ENCODE measurements around the gene ULK1. TPM values are rescaled to one million over a fixed set of nuclear protein-coding genes. Genes with fewer than 3 reads are reported as not detected.
"Not testable (repeated sequence)": the region's sequence is repeated elsewhere in the genome, so short reads cannot be mapped to it uniquely, and the experiment has no call there.

The ULK1 gene
- total RNA-seq, 4 donors from 2014 or later = 9.1 to 55.0 (median 19.5) TPM

DNA sequence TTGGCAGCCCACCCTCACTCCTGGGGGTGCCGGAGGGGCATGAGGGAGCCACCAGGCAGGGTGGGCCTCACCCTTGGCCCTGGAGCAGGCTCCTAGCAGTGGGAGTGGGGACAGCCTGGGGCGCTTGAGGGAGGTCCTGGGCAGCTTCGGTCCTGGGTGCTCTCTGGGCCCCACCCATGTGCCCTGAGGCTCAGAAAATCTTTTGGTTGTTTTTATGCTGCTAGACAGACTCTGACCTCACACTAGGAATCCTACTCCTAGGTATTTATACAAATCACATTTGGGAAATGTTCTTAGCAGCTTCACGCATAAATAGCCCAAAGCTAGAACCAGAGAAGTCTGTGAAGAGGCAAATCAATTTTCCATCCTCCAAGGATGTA, 10.9 kb upstream of the ULK1 start:
- peaks cover 0 to 3% (median 0%) of the 10 kb centered on the region in 4 donors for H3K27me3 ChIP-seq
- TF ChIP-seq POLR2A (IDR thresholded peaks at IDR 0.05) = no peak
- TF ChIP-seq, protein P1, sequence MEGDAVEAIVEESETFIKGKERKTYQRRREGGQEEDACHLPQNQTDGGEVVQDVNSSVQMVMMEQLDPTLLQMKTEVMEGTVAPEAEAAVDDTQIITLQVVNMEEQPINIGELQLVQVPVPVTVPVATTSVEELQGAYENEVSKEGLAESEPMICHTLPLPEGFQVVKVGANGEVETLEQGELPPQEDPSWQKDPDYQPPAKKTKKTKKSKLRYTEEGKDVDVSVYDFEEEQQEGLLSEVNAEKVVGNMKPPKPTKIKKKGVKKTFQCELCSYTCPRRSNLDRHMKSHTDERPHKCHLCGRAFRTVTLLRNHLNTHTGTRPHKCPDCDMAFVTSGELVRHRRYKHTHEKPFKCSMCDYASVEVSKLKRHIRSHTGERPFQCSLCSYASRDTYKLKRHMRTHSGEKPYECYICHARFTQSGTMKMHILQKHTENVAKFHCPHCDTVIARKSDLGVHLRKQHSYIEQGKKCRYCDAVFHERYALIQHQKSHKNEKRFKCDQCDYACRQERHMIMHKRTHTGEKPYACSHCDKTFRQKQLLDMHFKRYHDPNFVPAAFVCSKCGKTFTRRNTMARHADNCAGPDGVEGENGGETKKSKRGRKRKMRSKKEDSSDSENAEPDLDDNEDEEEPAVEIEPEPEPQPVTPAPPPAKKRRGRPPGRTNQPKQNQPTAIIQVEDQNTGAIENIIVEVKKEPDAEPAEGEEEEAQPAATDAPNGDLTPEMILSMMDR (IDR thresholded peaks at IDR 0.05) = no peak
- intact Hi-C loops (cut with DNase I) = no loop called here
- peaks cover 0 to 9% (median 0%) of the 10 kb centered on the region in 3 donors for H3K9me3 ChIP-seq
- H3K27ac ChIP-seq = no peak overlapping the region
- no peak overlapping the region for H3K4me3 ChIP-seq
- H3K4me1 ChIP-seq = peaks cover 0 to 17% (median 4%) of the 10 kb centered on the region in 3 donors
- 68 to 78% methylated on average over 4 of the region's 4 CpGs for WGBS, 2 donors
- no peaks in the 10 kb centered on the region for H3K36me3 ChIP-seq
- DNase-seq = no peak

GRCh38 chr12:131885076-131885475, 9.3 kb upstream of the ULK1 start:
- H3K27ac ChIP-seq; intact Hi-C loops (cut with DNase I); H3K27me3 ChIP-seq; H3K4me1 ChIP-seq; H3K9me3 ChIP-seq; H3K36me3 ChIP-seq; DNase-seq; H3K4me3 ChIP-seq: not testable (repeated sequence)
- WGBS, 2 donors = 53 to 79% methylated on average over 2 to 8 of the region's 8 CpGs

DNA sequence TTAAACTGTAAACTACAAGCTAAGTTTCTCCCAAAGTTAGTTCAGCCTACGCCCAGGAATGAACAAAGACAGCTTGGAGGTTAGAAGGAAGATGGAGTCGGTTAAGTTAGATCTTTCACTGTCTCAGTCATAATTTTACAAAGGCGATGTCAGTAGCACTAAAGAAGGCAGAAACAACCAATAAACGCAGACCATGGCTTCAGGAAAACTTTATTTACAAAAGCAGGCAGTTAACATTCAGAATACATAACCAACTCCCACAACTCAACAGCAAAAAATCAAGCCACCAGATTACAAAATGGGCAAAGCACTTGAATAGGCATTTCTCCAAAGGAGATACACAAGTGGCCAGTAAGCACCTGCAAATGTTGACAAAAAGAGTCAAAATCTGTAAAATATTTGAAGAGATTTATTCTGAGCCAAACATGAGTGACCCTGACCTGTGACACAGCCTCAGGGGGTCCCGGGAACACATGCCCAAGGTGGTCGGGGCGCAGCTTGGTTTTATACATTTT, 8.8 kb upstream of the ULK1 start:
- H3K4me1 ChIP-seq = peaks cover 0 to 9% (median 4%) of the 10 kb centered on the region in 3 donors
- no peak for TF ChIP-seq POLR2A (IDR thresholded peaks at IDR 0.05)
- TF ChIP-seq, protein P1 (IDR thresholded peaks at IDR 0.05) = no peak
- 89 to 94% methylated on average over 6 to 7 of the region's 7 CpGs for WGBS, 2 donors
- H3K36me3 ChIP-seq = no peaks in the 10 kb centered on the region
- no peak for DNase-seq
- H3K4me3 ChIP-seq = no peak overlapping the region
- peaks cover 0 to 9% (median 0%) of the 10 kb centered on the region in 3 donors for H3K9me3 ChIP-seq
- H3K27ac ChIP-seq = no peak overlapping the region
- intact Hi-C loops (cut with DNase I) = no loop called here
- no peaks in the 10 kb centered on the region for H3K27me3 ChIP-seq

DNA sequence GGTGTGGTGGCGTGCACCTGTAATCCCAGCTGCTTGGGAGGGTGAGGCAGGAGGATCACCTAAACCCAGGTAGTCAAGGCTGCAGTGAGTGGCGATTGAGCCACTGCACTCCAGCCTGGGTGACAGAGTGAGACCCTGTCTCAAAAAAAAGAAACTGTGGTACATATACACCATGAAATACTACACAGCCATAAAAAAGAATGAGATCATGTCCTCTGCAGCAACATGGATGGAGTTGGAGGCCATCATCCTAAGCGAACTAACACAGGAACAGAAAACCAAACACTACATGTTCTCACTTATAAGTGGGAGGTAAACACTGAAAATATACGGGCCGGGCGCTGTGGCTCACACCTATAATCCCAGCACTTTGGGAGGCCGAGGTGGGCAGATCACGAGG, 2.7 kb upstream of the ULK1 start:
- H3K4me1 ChIP-seq = peaks cover 1 to 23% (median 10%) of the 10 kb centered on the region in 3 donors
- not testable (repeated sequence) for H3K9me3 ChIP-seq, H3K27ac ChIP-seq, H3K36me3 ChIP-seq, DNase-seq, H3K4me3 ChIP-seq, H3K27me3 ChIP-seq
- intact Hi-C loops (cut with DNase I) = loop anchor here (10.0 kb wide), 1 partner anchor 53 kb away; the partner anchor contains the start of gene EP400
- whole genome bisulfite sequencing, 2 donors = 83 to 89% methylated on average over 8 of the region's 8 CpGs

DNA sequence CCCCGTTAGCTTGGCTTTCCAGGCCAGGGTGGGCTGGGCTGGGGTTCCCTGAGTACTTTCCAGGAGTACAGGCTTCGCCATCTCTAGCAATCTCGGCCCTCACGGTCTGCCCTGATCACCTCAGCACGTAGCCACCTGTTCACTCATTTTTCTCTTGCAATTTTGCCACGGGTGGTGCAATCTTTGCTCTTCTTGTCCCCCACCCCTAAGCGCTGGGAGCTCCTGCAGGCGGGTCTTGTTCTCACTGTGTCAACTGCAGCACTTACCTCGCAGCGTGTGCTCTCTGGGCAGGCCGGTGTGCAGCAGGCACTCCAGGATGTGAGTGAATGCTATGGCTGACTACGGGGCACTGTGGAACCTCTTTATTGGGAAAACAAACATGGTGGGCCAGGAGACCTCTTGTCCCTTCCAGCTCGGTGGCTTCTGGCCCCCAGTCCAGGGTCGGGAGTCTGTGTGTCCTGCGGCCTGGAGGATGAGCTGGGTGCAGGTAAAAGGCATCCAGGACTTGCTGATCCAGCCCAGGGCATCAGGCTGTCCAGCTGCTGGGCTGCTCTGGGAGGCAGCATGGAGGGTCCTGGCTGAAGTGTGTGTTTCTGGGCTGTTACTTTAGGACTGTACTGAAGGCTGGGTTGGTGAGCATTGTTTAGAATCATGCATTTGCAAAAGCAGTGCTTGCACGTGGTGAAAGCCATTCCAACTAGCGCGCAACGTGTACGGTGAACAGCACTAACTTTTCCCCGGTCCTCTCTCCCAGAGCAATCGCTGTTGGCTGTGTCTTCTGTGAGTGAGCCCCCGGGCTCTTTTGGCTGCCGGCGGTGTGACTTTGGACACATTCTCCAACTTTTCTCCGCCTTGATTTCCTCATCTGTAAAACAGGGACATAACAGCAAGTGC, 1.5 kb upstream of the ULK1 start:
- no peak for DNase-seq
- no peak for TF ChIP-seq POLR2A (IDR thresholded peaks at IDR 0.05)
- TF ChIP-seq, protein P1 (IDR thresholded peaks at IDR 0.05) = no peak
- Histone ChIP-seq H3K4me1 (peaks cover 13 to 36% (median 19%) of the 10 kb centered on the region in 3 donors), H3K9me3 (no peaks in the 10 kb centered on the region), H3K27me3 (no peaks in the 10 kb centered on the region), H3K27ac (peak overlapping the region in 3 of 4 donors; percentile 34 to 99 (median 98)), H3K36me3 (peaks cover 0 to 11% (median 0%) of the 10 kb centered on the region in 3 donors), H3K4me3 (no peak overlapping the region)
- intact Hi-C loops (cut with DNase I) = loop anchor here (10.0 kb wide), 1 partner anchor 52 kb away; the partner anchor contains the start of gene EP400
- WGBS, 2 donors = 61 to 62% methylated on average over 22 to 23 of the region's 26 CpGs

All from esophagus squamous epithelium (tissue), 5 donors.